Liver (tissue), 3 donors: ENCODE data around the gene PCDHGB5.

Experiments used
- ATF3 ChIP-seq: IDR thresholded peaks from 2 replicates; pipeline ENCODE4 v1.6.1; 2016; ENCODE audit warnings: antibody characterized with exemption
- CTCF ChIP-seq: fragments of 150-350 bp; IDR thresholded peaks from 2 replicates; pipeline ENCODE4 v1.5.1; 2017; ENCODE audit warnings: improper control_type of control experiment, low read depth, low read length; ENCODE audit not compliant: missing input control
- JUND ChIP-seq, 2 donors: IDR thresholded peaks; 2 replicates each; pipeline ENCODE4 v1.6.1; 2016; ENCODE audit warnings: antibody characterized with exemption in 2 of 2
- MAX ChIP-seq: IDR thresholded peaks from 2 replicates; pipeline ENCODE4 v1.6.1; 2016; ENCODE audit warnings: antibody characterized with exemption
- TF ChIP-seq, protein P1 (sequence below): IDR thresholded peaks from 2 replicates; pipeline ENCODE4 v1.6.1; 2016; ENCODE audit warnings: antibody characterized with exemption
- TF ChIP-seq, protein P2 (sequence below): IDR thresholded peaks from 2 replicates; pipeline ENCODE4 v1.6.1; 2016; ENCODE audit warnings: antibody characterized with exemption, mild to moderate bottlenecking
- donor health status: healthy.
- donor health status: healthy.

DNA sequence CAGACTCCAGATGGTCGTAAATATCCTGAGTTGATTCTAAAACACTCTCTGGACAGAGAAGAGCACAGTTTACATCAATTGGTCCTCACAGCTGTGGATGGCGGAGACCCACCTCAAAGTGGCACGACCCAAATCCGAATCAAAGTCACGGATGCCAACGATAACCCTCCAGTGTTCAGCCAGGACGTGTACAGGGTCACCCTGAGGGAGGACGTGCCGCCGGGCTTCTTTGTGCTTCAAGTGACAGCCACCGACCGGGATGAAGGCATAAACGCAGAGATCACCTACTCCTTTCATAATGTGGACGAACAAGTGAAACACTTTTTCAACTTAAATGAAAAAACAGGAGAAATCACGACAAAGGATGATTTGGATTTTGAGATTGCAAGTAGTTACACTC, 37.1 kb upstream of the PCDHGB5 start:
- no peak for TF ChIP-seq CTCF
- TF ChIP-seq ATF3: no peak
- no peak for TF ChIP-seq MAX
- TF ChIP-seq, protein P1, sequence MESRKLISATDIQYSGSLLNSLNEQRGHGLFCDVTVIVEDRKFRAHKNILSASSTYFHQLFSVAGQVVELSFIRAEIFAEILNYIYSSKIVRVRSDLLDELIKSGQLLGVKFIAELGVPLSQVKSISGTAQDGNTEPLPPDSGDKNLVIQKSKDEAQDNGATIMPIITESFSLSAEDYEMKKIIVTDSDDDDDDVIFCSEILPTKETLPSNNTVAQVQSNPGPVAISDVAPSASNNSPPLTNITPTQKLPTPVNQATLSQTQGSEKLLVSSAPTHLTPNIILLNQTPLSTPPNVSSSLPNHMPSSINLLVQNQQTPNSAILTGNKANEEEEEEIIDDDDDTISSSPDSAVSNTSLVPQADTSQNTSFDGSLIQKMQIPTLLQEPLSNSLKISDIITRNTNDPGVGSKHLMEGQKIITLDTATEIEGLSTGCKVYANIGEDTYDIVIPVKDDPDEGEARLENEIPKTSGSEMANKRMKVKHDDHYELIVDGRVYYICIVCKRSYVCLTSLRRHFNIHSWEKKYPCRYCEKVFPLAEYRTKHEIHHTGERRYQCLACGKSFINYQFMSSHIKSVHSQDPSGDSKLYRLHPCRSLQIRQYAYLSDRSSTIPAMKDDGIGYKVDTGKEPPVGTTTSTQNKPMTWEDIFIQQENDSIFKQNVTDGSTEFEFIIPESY: no peak
- TF ChIP-seq JUND (IDR thresholded peaks at IDR 0.05): no peak
- TF ChIP-seq, protein P2, sequence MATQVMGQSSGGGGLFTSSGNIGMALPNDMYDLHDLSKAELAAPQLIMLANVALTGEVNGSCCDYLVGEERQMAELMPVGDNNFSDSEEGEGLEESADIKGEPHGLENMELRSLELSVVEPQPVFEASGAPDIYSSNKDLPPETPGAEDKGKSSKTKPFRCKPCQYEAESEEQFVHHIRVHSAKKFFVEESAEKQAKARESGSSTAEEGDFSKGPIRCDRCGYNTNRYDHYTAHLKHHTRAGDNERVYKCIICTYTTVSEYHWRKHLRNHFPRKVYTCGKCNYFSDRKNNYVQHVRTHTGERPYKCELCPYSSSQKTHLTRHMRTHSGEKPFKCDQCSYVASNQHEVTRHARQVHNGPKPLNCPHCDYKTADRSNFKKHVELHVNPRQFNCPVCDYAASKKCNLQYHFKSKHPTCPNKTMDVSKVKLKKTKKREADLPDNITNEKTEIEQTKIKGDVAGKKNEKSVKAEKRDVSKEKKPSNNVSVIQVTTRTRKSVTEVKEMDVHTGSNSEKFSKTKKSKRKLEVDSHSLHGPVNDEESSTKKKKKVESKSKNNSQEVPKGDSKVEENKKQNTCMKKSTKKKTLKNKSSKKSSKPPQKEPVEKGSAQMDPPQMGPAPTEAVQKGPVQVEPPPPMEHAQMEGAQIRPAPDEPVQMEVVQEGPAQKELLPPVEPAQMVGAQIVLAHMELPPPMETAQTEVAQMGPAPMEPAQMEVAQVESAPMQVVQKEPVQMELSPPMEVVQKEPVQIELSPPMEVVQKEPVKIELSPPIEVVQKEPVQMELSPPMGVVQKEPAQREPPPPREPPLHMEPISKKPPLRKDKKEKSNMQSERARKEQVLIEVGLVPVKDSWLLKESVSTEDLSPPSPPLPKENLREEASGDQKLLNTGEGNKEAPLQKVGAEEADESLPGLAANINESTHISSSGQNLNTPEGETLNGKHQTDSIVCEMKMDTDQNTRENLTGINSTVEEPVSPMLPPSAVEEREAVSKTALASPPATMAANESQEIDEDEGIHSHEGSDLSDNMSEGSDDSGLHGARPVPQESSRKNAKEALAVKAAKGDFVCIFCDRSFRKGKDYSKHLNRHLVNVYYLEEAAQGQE: no peak
